H1 (cell line): ENCODE results near the gene PSG2. TPM values are rescaled to one million over a fixed set of nuclear protein-coding genes. Genes with fewer than 3 reads are reported as not detected.

ENCODE experiments used
- CEBPB ChIP-seq: IDR thresholded peaks from 2 replicates; pipeline ENCODE4 v1.6.1; 2012; ENCODE audit warnings: low read depth, low read length
- SIN3A ChIP-seq, 2 experiments: IDR thresholded peaks in 1 of 2; conservative IDR thresholded peaks in 1 of 2; 2 replicates each; pipeline ENCODE4 v1.6.1; 2011 to 2012; ENCODE audit warnings: low read length in 2 of 2, improper control_type of control experiment in 1 of 2, low read depth in 1 of 2, mild to moderate bottlenecking in 1 of 2
- TAF1 ChIP-seq: IDR thresholded peaks from 2 replicates; pipeline ENCODE4 v1.6.1; 2011; ENCODE audit warnings: mild to moderate bottlenecking, low read depth, low read length
- polyA plus RNA-seq, 7 experiments: library from polyadenylated mRNA; depleted of rRNA in 3 of 7; stranded (reverse) in 5 of 7; unstranded in 2 of 7; fragments of >200 nt in 5 of 7; fragments of 200-250 nt in 2 of 7; gene quantifications; 1 replicate in 5 of 7; 2 replicates in 1 of 7; 4 replicates in 1 of 7; pipeline versions ENCODE4 v1.2.1 to v1.2.3, GENCODE V29; 2011 to 2013; ENCODE audit warnings: missing spikeins in 2 of 7, mixed read lengths in 2 of 7
- total RNA-seq: library from RNA; stranded (reverse); fragmentation: NEBNext Ultra II Directional; extraction: Animal tissue kit (Norgen Biotek cat#: 25700); gene quantifications from 2 replicates; pipeline ENCODE4 v1.2.1, GENCODE V29; 2021
- TF ChIP-seq, protein P1 (sequence below): fragments of 300-600 bp; sonication (generic); IDR thresholded peaks from 2 replicates; pipeline ENCODE4 v1.7.1; 2012; ENCODE audit warnings: low read length, moderate library complexity, mild to moderate bottlenecking, inconsistent platforms; ENCODE audit not compliant: insufficient replicate concordance

The PSG2 gene
- total and polyA plus RNA-seq, 2 of the 8 experiments (the other 6 are each of a cell fraction or from before 2014, with no cell fraction given): not detected

- TF ChIP-seq, protein P1, sequence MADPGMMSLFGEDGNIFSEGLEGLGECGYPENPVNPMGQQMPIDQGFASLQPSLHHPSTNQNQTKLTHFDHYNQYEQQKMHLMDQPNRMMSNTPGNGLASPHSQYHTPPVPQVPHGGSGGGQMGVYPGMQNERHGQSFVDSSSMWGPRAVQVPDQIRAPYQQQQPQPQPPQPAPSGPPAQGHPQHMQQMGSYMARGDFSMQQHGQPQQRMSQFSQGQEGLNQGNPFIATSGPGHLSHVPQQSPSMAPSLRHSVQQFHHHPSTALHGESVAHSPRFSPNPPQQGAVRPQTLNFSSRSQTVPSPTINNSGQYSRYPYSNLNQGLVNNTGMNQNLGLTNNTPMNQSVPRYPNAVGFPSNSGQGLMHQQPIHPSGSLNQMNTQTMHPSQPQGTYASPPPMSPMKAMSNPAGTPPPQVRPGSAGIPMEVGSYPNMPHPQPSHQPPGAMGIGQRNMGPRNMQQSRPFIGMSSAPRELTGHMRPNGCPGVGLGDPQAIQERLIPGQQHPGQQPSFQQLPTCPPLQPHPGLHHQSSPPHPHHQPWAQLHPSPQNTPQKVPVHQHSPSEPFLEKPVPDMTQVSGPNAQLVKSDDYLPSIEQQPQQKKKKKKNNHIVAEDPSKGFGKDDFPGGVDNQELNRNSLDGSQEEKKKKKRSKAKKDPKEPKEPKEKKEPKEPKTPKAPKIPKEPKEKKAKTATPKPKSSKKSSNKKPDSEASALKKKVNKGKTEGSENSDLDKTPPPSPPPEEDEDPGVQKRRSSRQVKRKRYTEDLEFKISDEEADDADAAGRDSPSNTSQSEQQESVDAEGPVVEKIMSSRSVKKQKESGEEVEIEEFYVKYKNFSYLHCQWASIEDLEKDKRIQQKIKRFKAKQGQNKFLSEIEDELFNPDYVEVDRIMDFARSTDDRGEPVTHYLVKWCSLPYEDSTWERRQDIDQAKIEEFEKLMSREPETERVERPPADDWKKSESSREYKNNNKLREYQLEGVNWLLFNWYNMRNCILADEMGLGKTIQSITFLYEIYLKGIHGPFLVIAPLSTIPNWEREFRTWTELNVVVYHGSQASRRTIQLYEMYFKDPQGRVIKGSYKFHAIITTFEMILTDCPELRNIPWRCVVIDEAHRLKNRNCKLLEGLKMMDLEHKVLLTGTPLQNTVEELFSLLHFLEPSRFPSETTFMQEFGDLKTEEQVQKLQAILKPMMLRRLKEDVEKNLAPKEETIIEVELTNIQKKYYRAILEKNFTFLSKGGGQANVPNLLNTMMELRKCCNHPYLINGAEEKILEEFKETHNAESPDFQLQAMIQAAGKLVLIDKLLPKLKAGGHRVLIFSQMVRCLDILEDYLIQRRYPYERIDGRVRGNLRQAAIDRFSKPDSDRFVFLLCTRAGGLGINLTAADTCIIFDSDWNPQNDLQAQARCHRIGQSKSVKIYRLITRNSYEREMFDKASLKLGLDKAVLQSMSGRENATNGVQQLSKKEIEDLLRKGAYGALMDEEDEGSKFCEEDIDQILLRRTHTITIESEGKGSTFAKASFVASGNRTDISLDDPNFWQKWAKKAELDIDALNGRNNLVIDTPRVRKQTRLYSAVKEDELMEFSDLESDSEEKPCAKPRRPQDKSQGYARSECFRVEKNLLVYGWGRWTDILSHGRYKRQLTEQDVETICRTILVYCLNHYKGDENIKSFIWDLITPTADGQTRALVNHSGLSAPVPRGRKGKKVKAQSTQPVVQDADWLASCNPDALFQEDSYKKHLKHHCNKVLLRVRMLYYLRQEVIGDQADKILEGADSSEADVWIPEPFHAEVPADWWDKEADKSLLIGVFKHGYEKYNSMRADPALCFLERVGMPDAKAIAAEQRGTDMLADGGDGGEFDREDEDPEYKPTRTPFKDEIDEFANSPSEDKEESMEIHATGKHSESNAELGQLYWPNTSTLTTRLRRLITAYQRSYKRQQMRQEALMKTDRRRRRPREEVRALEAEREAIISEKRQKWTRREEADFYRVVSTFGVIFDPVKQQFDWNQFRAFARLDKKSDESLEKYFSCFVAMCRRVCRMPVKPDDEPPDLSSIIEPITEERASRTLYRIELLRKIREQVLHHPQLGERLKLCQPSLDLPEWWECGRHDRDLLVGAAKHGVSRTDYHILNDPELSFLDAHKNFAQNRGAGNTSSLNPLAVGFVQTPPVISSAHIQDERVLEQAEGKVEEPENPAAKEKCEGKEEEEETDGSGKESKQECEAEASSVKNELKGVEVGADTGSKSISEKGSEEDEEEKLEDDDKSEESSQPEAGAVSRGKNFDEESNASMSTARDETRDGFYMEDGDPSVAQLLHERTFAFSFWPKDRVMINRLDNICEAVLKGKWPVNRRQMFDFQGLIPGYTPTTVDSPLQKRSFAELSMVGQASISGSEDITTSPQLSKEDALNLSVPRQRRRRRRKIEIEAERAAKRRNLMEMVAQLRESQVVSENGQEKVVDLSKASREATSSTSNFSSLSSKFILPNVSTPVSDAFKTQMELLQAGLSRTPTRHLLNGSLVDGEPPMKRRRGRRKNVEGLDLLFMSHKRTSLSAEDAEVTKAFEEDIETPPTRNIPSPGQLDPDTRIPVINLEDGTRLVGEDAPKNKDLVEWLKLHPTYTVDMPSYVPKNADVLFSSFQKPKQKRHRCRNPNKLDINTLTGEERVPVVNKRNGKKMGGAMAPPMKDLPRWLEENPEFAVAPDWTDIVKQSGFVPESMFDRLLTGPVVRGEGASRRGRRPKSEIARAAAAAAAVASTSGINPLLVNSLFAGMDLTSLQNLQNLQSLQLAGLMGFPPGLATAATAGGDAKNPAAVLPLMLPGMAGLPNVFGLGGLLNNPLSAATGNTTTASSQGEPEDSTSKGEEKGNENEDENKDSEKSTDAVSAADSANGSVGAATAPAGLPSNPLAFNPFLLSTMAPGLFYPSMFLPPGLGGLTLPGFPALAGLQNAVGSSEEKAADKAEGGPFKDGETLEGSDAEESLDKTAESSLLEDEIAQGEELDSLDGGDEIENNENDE: no peak
- no peak for TF ChIP-seq SIN3A (conservative IDR thresholded peaks at IDR 0.05 in 1 of 2, IDR thresholded peaks at IDR 0.05 in 1 of 2; ENCODE audit: low read depth in 1 of 2, low read length in 2 of 2)
- TF ChIP-seq CEBPB: no peak
- no peak for TF ChIP-seq TAF1
These were observed 4.2 kb downstream of the PSG2 start (continued) for GRCh38 chr19:43078311-43078710.
